HFFc6 (cell line): Measurements from ENCODE around the gene FCHO1. TPM values are rescaled to one million over a fixed set of nuclear protein-coding genes. Genes with fewer than 3 reads are reported as not detected.

Experiments used
- DNase-seq: peaks from one replicate; pipeline ENCODE4 v3.0.0-alpha.2; 2018
- H3K27ac Mint-ChIP-seq: 2 replicates; pipeline ENCODE4 v1.8.0; 2020; ENCODE audit warnings: mild to moderate bottlenecking, mixed read lengths
- H3K27me3 Mint-ChIP-seq: 2 replicates; pipeline ENCODE4 v1.8.0; 2021; ENCODE audit warnings: mild to moderate bottlenecking, moderate library complexity, mixed read lengths; ENCODE audit not compliant: insufficient read depth
- H3K36me3 Mint-ChIP-seq: 2 replicates; pipeline ENCODE4 v1.8.0; 2021; ENCODE audit warnings: low read depth, mixed read lengths
- H3K4me1 Mint-ChIP-seq: 2 replicates; pipeline ENCODE4 v1.8.0; 2020; ENCODE audit warnings: low read depth, mixed read lengths
- H3K4me3 Mint-ChIP-seq: 2 replicates; pipeline ENCODE4 v1.8.0; 2020; ENCODE audit warnings: mild to moderate bottlenecking, moderate library complexity, mixed read lengths
- H3K9me3 Mint-ChIP-seq: 2 replicates; pipeline ENCODE4 v1.8.0; 2020; ENCODE audit warnings: mild to moderate bottlenecking, mixed read lengths
- total RNA-seq, 6 experiments: library from RNA; stranded (reverse); fragmentation: NEBNext Ultra II Directional; extraction: Animal tissue kit (Norgen Biotek cat#: 25700); gene quantifications; 2 replicates in 1 of 6; 3 replicates in 5 of 6; pipeline ENCODE4 v1.2.3, GENCODE V29; 2021
- TF ChIP-seq, protein P1 (sequence below): fragments of 200-600 bp; sonication (generic); IDR thresholded peaks from 2 replicates; pipeline ENCODE4 v1.5.0; 2021; ENCODE audit warnings: antibody characterized with exemption, mild to moderate bottlenecking

The FCHO1 gene
- total RNA-seq, 6 experiments from 2014 or later = 0.31 to 1.1 (median 0.40) TPM

DNA sequence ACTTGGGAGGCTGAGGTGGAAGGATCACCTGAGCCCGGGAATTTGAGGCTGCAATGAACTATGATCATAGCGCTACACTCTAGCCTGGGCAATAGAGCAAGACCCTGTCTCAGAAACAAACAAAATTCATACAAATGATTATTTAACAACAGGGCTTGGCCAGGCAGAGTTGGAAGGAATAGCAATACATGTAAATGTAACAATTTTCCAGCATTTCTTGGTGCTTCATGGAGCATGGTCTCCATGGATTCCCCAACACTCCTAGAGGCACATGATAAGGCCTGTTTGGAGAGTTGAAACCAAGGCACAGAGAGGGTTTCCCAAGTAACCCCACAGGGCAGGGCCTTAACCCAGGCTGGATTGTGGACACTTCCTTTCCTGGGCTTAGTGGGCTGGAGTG lies 59.8 kb downstream of the FCHO1 start:
- Mint-ChIP-seq H3K27ac (no peak overlapping the region), H3K27me3 (peaks cover 20% of the 10 kb centered on the region), H3K4me1 (no peaks in the 10 kb centered on the region), H3K36me3 (no peaks in the 10 kb centered on the region), H3K4me3 (no peak overlapping the region), H3K9me3 (peaks cover 3% of the 10 kb centered on the region; the same call in 1 of the 2 replicates)
- TF ChIP-seq, protein P1, sequence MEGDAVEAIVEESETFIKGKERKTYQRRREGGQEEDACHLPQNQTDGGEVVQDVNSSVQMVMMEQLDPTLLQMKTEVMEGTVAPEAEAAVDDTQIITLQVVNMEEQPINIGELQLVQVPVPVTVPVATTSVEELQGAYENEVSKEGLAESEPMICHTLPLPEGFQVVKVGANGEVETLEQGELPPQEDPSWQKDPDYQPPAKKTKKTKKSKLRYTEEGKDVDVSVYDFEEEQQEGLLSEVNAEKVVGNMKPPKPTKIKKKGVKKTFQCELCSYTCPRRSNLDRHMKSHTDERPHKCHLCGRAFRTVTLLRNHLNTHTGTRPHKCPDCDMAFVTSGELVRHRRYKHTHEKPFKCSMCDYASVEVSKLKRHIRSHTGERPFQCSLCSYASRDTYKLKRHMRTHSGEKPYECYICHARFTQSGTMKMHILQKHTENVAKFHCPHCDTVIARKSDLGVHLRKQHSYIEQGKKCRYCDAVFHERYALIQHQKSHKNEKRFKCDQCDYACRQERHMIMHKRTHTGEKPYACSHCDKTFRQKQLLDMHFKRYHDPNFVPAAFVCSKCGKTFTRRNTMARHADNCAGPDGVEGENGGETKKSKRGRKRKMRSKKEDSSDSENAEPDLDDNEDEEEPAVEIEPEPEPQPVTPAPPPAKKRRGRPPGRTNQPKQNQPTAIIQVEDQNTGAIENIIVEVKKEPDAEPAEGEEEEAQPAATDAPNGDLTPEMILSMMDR = no peak
- DNase-seq = no peak

DNA sequence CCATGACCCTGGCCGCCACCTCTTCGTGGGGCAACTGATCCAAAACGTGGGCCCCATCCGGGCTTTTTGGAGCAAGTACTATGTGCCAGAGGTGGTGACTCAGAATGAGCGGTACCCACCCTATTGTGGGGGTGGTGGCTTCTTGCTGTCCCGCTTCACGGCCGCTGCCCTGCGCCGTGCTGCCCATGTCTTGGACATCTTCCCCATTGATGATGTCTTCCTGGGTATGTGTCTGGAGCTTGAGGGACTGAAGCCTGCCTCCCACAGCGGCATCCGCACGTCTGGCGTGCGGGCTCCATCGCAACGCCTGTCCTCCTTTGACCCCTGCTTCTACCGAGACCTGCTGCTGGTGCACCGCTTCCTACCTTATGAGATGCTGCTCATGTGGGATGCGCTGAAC lies 60.4 kb downstream of the FCHO1 start:
- Mint-ChIP-seq H3K27me3 (peaks cover 21% of the 10 kb centered on the region), H3K4me3 (no peak overlapping the region), H3K4me1 (no peaks in the 10 kb centered on the region), H3K9me3 (peaks cover 3% of the 10 kb centered on the region; the same call in 1 of the 2 replicates), H3K27ac (no peak overlapping the region), H3K36me3 (no peaks in the 10 kb centered on the region)
- DNase-seq = no peak
- TF ChIP-seq, protein P1 = no peak

DNA sequence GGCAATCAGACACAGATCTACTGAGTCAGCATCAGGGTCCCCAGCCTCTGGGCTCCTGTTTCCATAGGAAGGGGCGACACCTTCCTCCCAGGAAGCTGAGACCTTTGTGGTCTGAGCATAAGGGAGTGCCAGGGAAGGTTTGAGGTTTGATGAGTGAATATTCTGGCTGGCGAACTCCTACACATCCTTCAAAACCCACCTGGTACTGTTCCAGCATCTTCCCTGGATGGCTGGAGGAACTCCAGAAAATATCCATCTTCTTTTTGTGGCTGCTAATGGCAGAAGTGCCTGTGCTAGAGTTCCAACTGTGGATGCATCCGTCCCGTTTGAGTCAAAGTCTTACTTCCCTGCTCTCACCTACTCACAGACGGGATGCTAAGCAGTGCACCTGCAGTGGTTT lies 60.8 kb downstream of the FCHO1 start:
- Mint-ChIP-seq H3K9me3 (peaks cover 3% of the 10 kb centered on the region; the same call in 1 of the 2 replicates), H3K27me3 (peaks cover 21% of the 10 kb centered on the region), H3K4me3 (no peak overlapping the region), H3K27ac (no peak overlapping the region), H3K4me1 (no peaks in the 10 kb centered on the region), H3K36me3 (no peaks in the 10 kb centered on the region)
- TF ChIP-seq, protein P1 = no peak
- DNase-seq = no peak

DNA sequence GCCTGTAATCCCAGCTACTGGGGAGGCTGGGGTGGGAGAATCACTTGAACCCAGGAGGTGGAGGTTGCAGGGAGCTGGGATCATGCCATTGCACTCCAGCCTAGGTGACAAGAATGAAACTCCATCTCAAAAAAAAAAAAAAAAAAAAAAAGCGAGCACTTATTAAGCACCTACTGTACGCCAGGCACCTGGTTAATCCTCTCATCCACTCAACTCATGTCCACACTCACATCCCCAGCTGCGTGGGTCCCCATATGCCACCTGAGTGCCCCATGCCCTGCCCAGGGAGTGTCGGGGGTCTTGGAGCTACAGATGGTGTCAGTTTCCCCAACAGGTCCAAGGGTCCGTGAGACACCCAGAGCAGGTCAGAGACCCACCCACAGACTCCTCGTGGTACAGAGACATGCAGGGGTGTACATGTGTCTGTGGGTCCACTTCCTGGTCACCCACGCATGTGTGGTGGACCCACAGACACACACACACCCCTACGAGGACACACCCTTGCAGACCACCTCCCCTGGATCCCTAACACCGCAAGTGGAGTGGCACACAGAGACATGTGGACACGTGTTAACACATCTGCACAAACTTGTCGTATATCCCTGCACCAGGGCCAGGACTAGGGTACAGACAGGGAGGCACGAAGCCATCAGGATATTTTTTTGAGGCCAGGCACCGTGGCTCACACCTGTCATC lies 66.5 kb downstream of the FCHO1 start:
- H3K27ac Mint-ChIP-seq = no peak overlapping the region

DNA sequence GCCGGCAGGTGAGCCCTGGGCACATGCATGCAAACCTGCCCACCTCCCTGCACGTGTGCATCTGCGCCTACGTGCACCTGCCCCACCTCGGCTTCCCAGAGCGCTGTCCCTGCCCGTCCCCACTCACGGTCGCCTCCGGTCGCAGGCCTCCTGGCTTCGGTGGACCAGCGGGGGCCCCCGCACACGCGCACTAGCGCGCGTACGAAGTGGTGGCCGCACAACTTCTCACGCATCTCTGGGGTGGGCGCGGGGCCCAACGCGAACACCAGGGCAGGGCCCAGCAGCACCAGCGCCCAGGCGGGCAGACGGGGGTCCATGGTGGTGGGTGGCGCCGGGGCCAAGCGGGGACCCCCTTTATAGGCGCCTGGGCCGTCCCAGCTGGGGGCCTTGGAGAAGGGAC lies 69.9 kb downstream of the FCHO1 start, which contains the start of gene INSL3:
Gene INSL3, minus strand, starts transcription at position 330 of the 400 bp plus-strand sequence. Its CDS starts 13 bp downstream, at position 317.
- Mint-ChIP-seq H3K4me3 (no peak within 1 kb of the TSS), H3K9me3 (no peaks in the 10 kb centered on the region; the same call in 1 of the 2 replicates), H3K27ac (no peak within 1 kb of the TSS), H3K36me3 (no peaks in the 10 kb centered on the region), H3K27me3 (peaks cover 29% of the 10 kb centered on the region), H3K4me1 (no peaks in the 10 kb centered on the region)
- TF ChIP-seq, protein P1 = no peak
- no peak for DNase-seq

More for the DNA sequence above, 66.5 kb downstream of the FCHO1 start:
- no peaks in the 10 kb centered on the region for H3K4me1 Mint-ChIP-seq
- DNase-seq = no peak
- no peak overlapping the region for H3K4me3 Mint-ChIP-seq
- TF ChIP-seq, protein P1 = no peak
- H3K27me3 Mint-ChIP-seq = peaks cover 21% of the 10 kb centered on the region; the same call in 1 of the 2 replicates
- H3K9me3 Mint-ChIP-seq = peaks cover 3% of the 10 kb centered on the region; the same call in 1 of the 2 replicates
- no peaks in the 10 kb centered on the region for H3K36me3 Mint-ChIP-seq
